Activated naive CD4-positive, alpha-beta T cell treated with anti-CD3 and anti-CD28 coated beads for 36 hours (primary cell): Measurements from ENCODE around the gene MSI1. TPM values are rescaled to one million over a fixed set of nuclear protein-coding genes. Genes with fewer than 3 reads are reported as not detected.
A peak's percentile ranks its signal among the peaks of the same experiment; 100 is the strongest.

Source experiments
- CTCF ChIA-PET: fragments of 350-600 bp; sonication (Branson Sonifier 250); formaldehyde crosslinking; loops from one replicate; lab custom pipeline; 2021; ENCODE audit warnings: antibody characterized with exemption; lab: Charles Lee
- DNase-seq: peaks from one replicate; pipeline ENCODE4 v3.0.0-alpha.2; 2020
- H3K27ac Mint-ChIP-seq: one replicate; pipeline ENCODE4 v1.8.0; 2021; ENCODE audit warnings: mild to moderate bottlenecking, mixed read lengths
- H3K27me3 Mint-ChIP-seq: one replicate; pipeline ENCODE4 v1.8.0; 2021; ENCODE audit warnings: low read depth, mixed read lengths
- H3K36me3 Mint-ChIP-seq: one replicate; pipeline ENCODE4 v1.8.0; 2021; ENCODE audit warnings: low read depth, mixed read lengths
- H3K4me1 Mint-ChIP-seq: one replicate; pipeline ENCODE4 v1.8.0; 2021; ENCODE audit warnings: low read depth, mixed read lengths
- H3K4me3 Mint-ChIP-seq: one replicate; pipeline ENCODE4 v1.8.0; 2021; ENCODE audit warnings: mild to moderate bottlenecking, moderate library complexity, mixed read lengths
- H3K9me3 Mint-ChIP-seq: one replicate; pipeline ENCODE4 v1.8.0; 2021; ENCODE audit warnings: mixed read lengths
- intact Hi-C: fragments of 100-400 bp; cut with micrococcal nuclease; formaldehyde crosslinking; loops from one replicate; pipeline ENCODE4 v1.15.1; 2023
- total RNA-seq, 2 experiments: library from RNA; stranded (reverse); gene quantifications; one replicate each; pipeline ENCODE4 v1.2.3, GENCODE V29; 2021

MSI1 gene
- total RNA-seq, 2 experiments from 2014 or later: 0.27 to 0.57 TPM

GRCh38 chr12:120373683-120374082, 4.7 kb upstream of the MSI1 start:
- peaks cover 52% of the 10 kb centered on the region for H3K27me3 Mint-ChIP-seq
- no peaks in the 10 kb centered on the region for H3K9me3 Mint-ChIP-seq
- no peak overlapping the region for H3K27ac Mint-ChIP-seq
- H3K36me3 Mint-ChIP-seq: no peaks in the 10 kb centered on the region
- H3K4me3 Mint-ChIP-seq: no peak overlapping the region
- H3K4me1 Mint-ChIP-seq: peaks cover 9% of the 10 kb centered on the region
- intact Hi-C loops: no loop called here
- no peak for DNase-seq
- CTCF ChIA-PET: interaction anchor here (0.7 to 3.5 kb wide), 4 partner anchors 10 to 303 kb away, joined by 3 to 10 read pairs (median 5); no protein-coding TSS in a partner anchor

- peaks cover 69% of the 10 kb centered on the region for H3K27me3 Mint-ChIP-seq
- peak overlapping the region; percentile 66 for H3K4me3 Mint-ChIP-seq
- intact Hi-C loops: no loop called here
- DNase-seq: no peak
- H3K36me3 Mint-ChIP-seq: no peaks in the 10 kb centered on the region
- peaks cover 15% of the 10 kb centered on the region for H3K4me1 Mint-ChIP-seq
- no peak overlapping the region for H3K27ac Mint-ChIP-seq
- CTCF ChIA-PET: interaction anchor here (0.7 kb wide), 1 partner anchor 709 kb away, joined by 4 read pairs; no protein-coding TSS in a partner anchor
- H3K9me3 Mint-ChIP-seq: no peaks in the 10 kb centered on the region
Observed at GRCh38 chr12:120370343-120371243, 1.6 kb upstream of the MSI1 start.

- Mint-ChIP-seq H3K4me1 (peaks cover 15% of the 10 kb centered on the region), H3K36me3 (no peaks in the 10 kb centered on the region), H3K9me3 (no peaks in the 10 kb centered on the region), H3K27me3 (peaks cover 68% of the 10 kb centered on the region), H3K4me3 (peak overlapping the region; percentile 66), H3K27ac (no peak overlapping the region)
- no peak for DNase-seq
- intact Hi-C loops: no loop called here
- CTCF ChIA-PET: interaction anchor here (0.6 kb wide), 1 partner anchor 64 kb away, joined by 3 read pairs; no protein-coding TSS in a partner anchor
Observed at GRCh38 chr12:120369603-120370342, 809 bp upstream of the MSI1 start.

GRCh38 chr12:120367924-120368788, 808 bp downstream of the MSI1 start:
- H3K9me3 Mint-ChIP-seq: no peaks in the 10 kb centered on the region
- intact Hi-C loops: no loop called here

GRCh38 chr12:120367233-120367923, 1.6 kb downstream of the MSI1 start:
- no peak overlapping the region for H3K27ac Mint-ChIP-seq
- DNase-seq: peak; percentile 36
- intact Hi-C loops: no loop called here

More at GRCh38 chr12:120367924-120368788, 808 bp downstream of the MSI1 start:
- peak; percentile 52 for DNase-seq
- Mint-ChIP-seq H3K27me3 (peaks cover 74% of the 10 kb centered on the region), H3K36me3 (no peaks in the 10 kb centered on the region), H3K4me1 (peaks cover 15% of the 10 kb centered on the region), H3K27ac (no peak overlapping the region), H3K4me3 (peak overlapping the region; percentile 56)
- CTCF ChIA-PET: interaction anchor here (0.5 to 1.8 kb wide), 5 partner anchors 11 to 53 kb away, joined by 3 to 10 read pairs (median 3); no protein-coding TSS in a partner anchor

GRCh38 chr12:120366845-120367232, 2.1 kb downstream of the MSI1 start:
- H3K27ac Mint-ChIP-seq: no peak overlapping the region
- H3K4me1 Mint-ChIP-seq: peaks cover 15% of the 10 kb centered on the region
- H3K4me3 Mint-ChIP-seq: no peak overlapping the region
- no peaks in the 10 kb centered on the region for H3K36me3 Mint-ChIP-seq
- peaks cover 76% of the 10 kb centered on the region for H3K27me3 Mint-ChIP-seq
- no peaks in the 10 kb centered on the region for H3K9me3 Mint-ChIP-seq
- no peak for DNase-seq
- CTCF ChIA-PET: interaction anchor here (0.7 to 1.8 kb wide), 14 partner anchors 10 to 639 kb away, joined by 3 to 10 read pairs (median 3); partner anchors contain the start of gene SIRT4
- intact Hi-C loops: no loop called here

More at GRCh38 chr12:120367233-120367923, 1.6 kb downstream of the MSI1 start:
- Mint-ChIP-seq H3K36me3 (no peaks in the 10 kb centered on the region), H3K9me3 (no peaks in the 10 kb centered on the region), H3K4me1 (peaks cover 15% of the 10 kb centered on the region), H3K4me3 (peak overlapping the region; percentile 56), H3K27me3 (peaks cover 76% of the 10 kb centered on the region)
- CTCF ChIA-PET: interaction anchor here (0.5 to 1.8 kb wide), 16 partner anchors 10 to 638 kb away, joined by 3 to 10 read pairs (median 3); partner anchors contain the start of gene SIRT4

GRCh38 chr12:120366341-120366705, 2.6 kb downstream of the MSI1 start:
- no peaks in the 10 kb centered on the region for H3K9me3 Mint-ChIP-seq
- H3K27me3 Mint-ChIP-seq: peaks cover 71% of the 10 kb centered on the region
- H3K4me1 Mint-ChIP-seq: peaks cover 17% of the 10 kb centered on the region
- CTCF ChIA-PET: interaction anchor here (0.6 to 1.8 kb wide), 15 partner anchors 9 to 283 kb away, joined by 3 to 10 read pairs (median 3); partner anchors contain the start of gene SIRT4
- DNase-seq: no peak
- intact Hi-C loops: no loop called here
- H3K4me3 Mint-ChIP-seq: no peak overlapping the region
- no peak overlapping the region for H3K27ac Mint-ChIP-seq
- no peaks in the 10 kb centered on the region for H3K36me3 Mint-ChIP-seq

- CTCF ChIA-PET: interaction anchor here (0.6 to 1.7 kb wide), 6 partner anchors 9 to 84 kb away, joined by 3 to 7 read pairs (median 4); no protein-coding TSS in a partner anchor
- H3K4me3 Mint-ChIP-seq: no peak overlapping the region
- H3K4me1 Mint-ChIP-seq: peaks cover 17% of the 10 kb centered on the region
- no peak overlapping the region for H3K27ac Mint-ChIP-seq
- H3K9me3 Mint-ChIP-seq: no peaks in the 10 kb centered on the region
- intact Hi-C loops: no loop called here
- H3K36me3 Mint-ChIP-seq: no peaks in the 10 kb centered on the region
- no peak for DNase-seq
- H3K27me3 Mint-ChIP-seq: peaks cover 69% of the 10 kb centered on the region
Observed at GRCh38 chr12:120365675-120366340, 3.2 kb downstream of the MSI1 start.

- intact Hi-C loops: no loop called here
- no peak for DNase-seq
- Mint-ChIP-seq H3K36me3 (no peaks in the 10 kb centered on the region), H3K4me3 (no peak overlapping the region), H3K27me3 (peaks cover 61% of the 10 kb centered on the region), H3K9me3 (no peaks in the 10 kb centered on the region), H3K4me1 (peaks cover 8% of the 10 kb centered on the region), H3K27ac (no peak overlapping the region)
- CTCF ChIA-PET: interaction anchor here (1.1 to 1.2 kb wide), 2 partner anchors 9 to 10 kb away, joined by 3 to 4 read pairs; no protein-coding TSS in a partner anchor
Observed at GRCh38 chr12:120364487-120364886, 4.5 kb downstream of the MSI1 start.

GRCh38 chr12:120363274-120363855, 5.6 kb downstream of the MSI1 start:
- H3K9me3 Mint-ChIP-seq: no peaks in the 10 kb centered on the region
- H3K27ac Mint-ChIP-seq: no peak overlapping the region
- DNase-seq: no peak
- H3K36me3 Mint-ChIP-seq: no peaks in the 10 kb centered on the region
- CTCF ChIA-PET: interaction anchor here (0.6 to 1.5 kb wide), 4 partner anchors 10 to 558 kb away, joined by 4 to 5 read pairs (median 4); no protein-coding TSS in a partner anchor
- H3K27me3 Mint-ChIP-seq: peaks cover 60% of the 10 kb centered on the region
- H3K4me3 Mint-ChIP-seq: no peak overlapping the region
- H3K4me1 Mint-ChIP-seq: peaks cover 8% of the 10 kb centered on the region
- intact Hi-C loops: no loop called here
